Measurements from ENCODE around the gene ADCY6.

GRCh38 chr12:48794870-48795269 is 6.0 kb upstream of the ADCY6 start:
- TF ChIP-seq CTCF (conservative IDR thresholded peaks at IDR 0.05 in 1 of 2, IDR thresholded peaks at IDR 0.05 in 1 of 2; ENCODE audit: low read depth in 1 of 2, low read length in 2 of 2) (no peak), EZH2 (IDR thresholded peaks at IDR 0.05; ENCODE audit: low read length, missing control alignments) (no peak)
